K562 (cell line): ENCODE data around the gene LIMS2. TPM values are rescaled to one million over a fixed set of nuclear protein-coding genes. Genes with fewer than 3 reads are reported as not detected.

ENCODE experiments used
- ATAC-seq: fragments of 200-7000 bp; cut with Tn5 transposase; 3 replicates; pipeline ENCODE4 v1.9.1; 2020; ENCODE audit warnings: moderate library complexity
- BruUV-seq: library from RNA; stranded (reverse); fragments of 400-500 nt; replicated peaks from 2 replicates; lab custom pipeline; 2021; lab: Mats Ljungman, UMichigan
- CTCF ChIA-PET: fragments of 300-600 bp; formaldehyde crosslinking; extraction: SDS; loops from one replicate; lab custom pipeline; 2021; ENCODE audit warnings: low intra/inter-chr PET ratio; lab: Yijun Ruan, JAX
- POLR2A ChIA-PET: fragments of 300-600, 350-650 bp; sonication (Branson Sonifier 250); formaldehyde crosslinking; extraction: SDS; loops from one replicate; lab custom pipeline; 2021; ENCODE audit warnings: antibody characterized with exemption, inconsistent platforms; lab: Yijun Ruan, JAX
- DNase-seq, 4 experiments: peaks; one replicate each; pipeline versions ENCODE4 v3.0.0 to v3.0.0-alpha.2; 2011 to 2018; ENCODE audit warnings: low spot score in 3 of 4, mixed read lengths in 3 of 4; ENCODE audit errors: extremely low read depth in 1 of 4
- FAIRE-seq: peaks from 2 replicates; lab custom pipeline; 2011; peaks lifted over from hg19 to GRCh38; lab: Jason Lieb, UNC
- H2AFZ ChIP-seq: 2 replicates; pipeline ENCODE4 v1.6.0; 2011; ENCODE audit warnings: low read depth, low read length, control low read depth, inconsistent platforms
- H3K27ac ChIP-seq: fragments of 200-600 bp; 3 replicates; pipeline ENCODE4 v1.8.0; 2011; ENCODE audit warnings: low read depth, mild to moderate bottlenecking, control low read depth, inconsistent platforms, low read length, moderate library complexity, mixed read lengths; ENCODE audit errors: extremely low read depth
- H3K27me3 ChIP-seq, 2 experiments: fragments of 300-600 bp in 1 of 2; 2 replicates in 1 of 2; 3 replicates in 1 of 2; pipeline versions ENCODE4 v1.6.0 to v1.8.0; 2011; ENCODE audit warnings: inconsistent platforms in 2 of 2, low read length in 2 of 2, mild to moderate bottlenecking in 1 of 2, mixed read lengths in 1 of 2, moderate library complexity in 1 of 2; ENCODE audit not compliant: control insufficient read depth in 2 of 2, insufficient read depth in 2 of 2
- H3K36me3 ChIP-seq: fragments of 300-600 bp; 3 replicates; pipeline ENCODE4 v1.8.0; 2011; ENCODE audit warnings: mild to moderate bottlenecking, low read length, inconsistent platforms; ENCODE audit not compliant: control insufficient read depth, insufficient read depth
- H3K4me1 ChIP-seq, 2 experiments: fragments of 200-600 bp in 1 of 2; replicated peaks in 1 of 2; 2 replicates in 1 of 2; 3 replicates in 1 of 2; pipeline versions ENCODE4 v1.5.1 to v1.8.0; 2011; ENCODE audit warnings: inconsistent platforms in 2 of 2, low read length in 2 of 2, mild to moderate bottlenecking in 1 of 2, mixed read lengths in 1 of 2, moderate library complexity in 1 of 2; ENCODE audit not compliant: control insufficient read depth in 2 of 2, insufficient read depth in 2 of 2
- H3K4me2 ChIP-seq: 2 replicates; pipeline ENCODE4 v1.6.1; 2011; ENCODE audit warnings: low read length, control low read depth, inconsistent platforms, mixed read lengths; ENCODE audit not compliant: insufficient read depth
- H3K4me3 ChIP-seq: fragments of 200-600 bp; sonication (generic), shearing (Covaris generic); 2 replicates; pipeline ENCODE4 v1.5.1; 2016; ENCODE audit warnings: control low read depth, inconsistent platforms
- H3K79me2 ChIP-seq: fragments of 200-600 bp; 3 replicates; pipeline ENCODE4 v1.8.0; 2011; ENCODE audit warnings: low read length, inconsistent platforms; ENCODE audit not compliant: control insufficient read depth, insufficient read depth
- H3K9ac ChIP-seq, 2 experiments: 2 replicates each; pipeline versions ENCODE4 v1.6.0 to v1.6.1; 2011; ENCODE audit warnings: low read depth in 2 of 2, low read length in 2 of 2, control low read depth in 1 of 2, inconsistent platforms in 1 of 2, mild to moderate bottlenecking in 1 of 2, mixed read lengths in 1 of 2; ENCODE audit not compliant: insufficient read depth in 1 of 2
- H3K9me1 ChIP-seq: one replicate; pipeline ENCODE4 v1.6.0; 2011; ENCODE audit warnings: inconsistent platforms, mild to moderate bottlenecking, low read length, moderate library complexity; ENCODE audit not compliant: control insufficient read depth, insufficient read depth
- H3K9me3 ChIP-seq: replicated peaks from 2 replicates; pipeline ENCODE4 v1.5.1; 2011; ENCODE audit warnings: low read depth, low read length, inconsistent platforms; ENCODE audit not compliant: control insufficient read depth, insufficient read depth
- H4K20me1 ChIP-seq: replicated peaks from 2 replicates; pipeline ENCODE4 v1.6.1; 2011; ENCODE audit warnings: low read length, inconsistent platforms, mixed read lengths; ENCODE audit not compliant: control insufficient read depth, insufficient read depth
- ARID1B ChIP-seq: fragments of 450-650 bp; IDR thresholded peaks from 2 replicates; pipeline ENCODE4 v1.6.1; 2016; ENCODE audit warnings: antibody characterized with exemption, mild to moderate bottlenecking, inconsistent platforms
- DMBX1 ChIP-seq: fragments of 250-450 bp; sonication (Bioruptor Pico); IDR thresholded peaks from 2 replicates; pipeline ENCODE4 v1.8.0; 2022; ENCODE audit warnings: inconsistent platforms, mild to moderate bottlenecking, moderate library complexity, borderline replicate concordance
- EGR1 ChIP-seq: fragments of 450-650 bp; conservative IDR thresholded peaks from 2 replicates; pipeline ENCODE4 v1.6.1; 2017; ENCODE audit warnings: mild to moderate bottlenecking
- MEF2D ChIP-seq: conservative IDR thresholded peaks from 2 replicates; pipeline ENCODE4 v1.6.1; 2016; ENCODE audit warnings: low read depth, missing genetic modification characterization, missing compliant biosample characterization
- NFIX ChIP-seq: fragments of 250-450 bp; sonication (Bioruptor Pico); IDR thresholded peaks from 2 replicates; pipeline ENCODE4 v1.4.0; 2020; ENCODE audit warnings: low read depth, mild to moderate bottlenecking, moderate library complexity
- RREB1 ChIP-seq: fragments of 250-450 bp; sonication (Bioruptor Pico); IDR thresholded peaks from 2 replicates; pipeline ENCODE4 v1.4.0; 2020
- ZNF668 ChIP-seq: fragments of 250-450 bp; sonication (Bioruptor Pico); IDR thresholded peaks from 2 replicates; pipeline ENCODE4 v1.8.0; 2022; ENCODE audit warnings: mild to moderate bottlenecking, inconsistent platforms
- WGBS: fragments of 100-300 bp; shearing (Covaris generic); methylation state at CpG from one replicate; pipeline ENCODE4 v1.1.6; 2016; ENCODE audit warnings: low coverage, mixed read lengths; ENCODE audit not compliant: insufficient coverage; ENCODE audit errors: missing lambda C conversion rate; 5-methylcytosine and 5-hydroxymethylcytosine counted together
- in situ Hi-C: fragments of 300-500 bp; cut with MboI; formaldehyde crosslinking; loops from 4 replicates; pipeline ENCODE4 v1.15.0; 2018; ENCODE audit warnings: inconsistent platforms, mixed read lengths
- intact Hi-C: fragments of 100-400 bp; cut with micrococcal nuclease; formaldehyde crosslinking; loops from 2 replicates; pipeline ENCODE4 v1.14.2; 2022
- polyA plus RNA-seq, 8 experiments: library from polyadenylated mRNA; depleted of rRNA in 4 of 8; stranded (reverse) in 5 of 8; unstranded in 3 of 8; fragments of >200 nt; fragmentation: Nextera tagmentation in 2 of 8; fragmentation: Illumina TruSeq in 1 of 8; extraction: Ambion mirVana in 2 of 8; extraction: Trizol in 1 of 8; gene quantifications; 2 replicates each; pipeline versions ENCODE4 v1.2.1 to v1.2.3, GENCODE V29; 2011 to 2014; ENCODE audit warnings: inconsistent platforms in 1 of 8, missing spikeins in 1 of 8
- total RNA-seq, 7 experiments: library from RNA; depleted of rRNA in 6 of 7; stranded (reverse); fragments of >200 nt in 6 of 7; fragmentation: Illumina TruSeq in 2 of 7; extraction: Trizol in 2 of 7; gene quantifications; 2 replicates each; pipeline versions ENCODE4 v1.2.1 to v1.2.3, GENCODE V29; 2011 to 2021; ENCODE audit warnings: low replicate concordance in 1 of 7
- TF ChIP-seq, protein P1 (sequence below): fragments of 450-650 bp; IDR thresholded peaks from 2 replicates; pipeline ENCODE4 v1.6.1; 2018; ENCODE audit not compliant: partially characterized antibody

LIMS2 gene
- total and polyA plus RNA-seq, 9 of the 15 experiments (the other 6 are each of a cell fraction or from before 2014, with no cell fraction given): 0.04 to 0.22 TPM; not detected in 7

GRCh38 chr2:127589841-127590240 lies 85.5 kb downstream of the LIMS2 start (continued):
- TF ChIP-seq RREB1 (CRISPR knock-in tag) (no peak), ARID1B (no peak), MEF2D (tag) (no peak), DMBX1 (CRISPR knock-in tag) (no peak)

DNA sequence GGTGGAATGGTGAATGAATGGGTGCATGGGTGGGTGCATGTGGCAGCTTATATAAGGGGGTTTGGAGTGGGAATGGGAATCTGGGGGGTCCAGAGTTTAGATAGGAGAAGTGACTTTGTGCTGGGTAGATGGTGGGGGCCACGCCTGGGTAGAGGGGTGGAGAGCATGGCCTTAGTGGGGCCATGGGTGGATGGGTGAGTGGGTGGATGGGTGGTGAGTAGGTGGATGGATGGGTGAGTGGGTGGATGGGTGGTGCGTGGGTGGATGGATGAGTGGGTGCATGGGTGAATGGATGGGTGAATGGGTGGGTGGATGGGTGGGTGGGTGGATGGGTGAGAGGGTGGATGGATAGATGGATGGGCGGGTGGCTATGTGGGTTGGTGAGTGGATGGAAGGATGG lies 86.0 kb downstream of the LIMS2 start:
- no TSS peak for BruUV-seq
- CTCF ChIA-PET: no interaction called here
- intact Hi-C loops (no loop called here), in situ Hi-C loops (no loop called here)
- Histone ChIP-seq H3K4me2 (no peak overlapping the region), H3K27ac (no peak overlapping the region), H3K9ac (no peak overlapping the region), H3K27me3 (peaks cover 10 to 33% of the 10 kb centered on the region in 2 experiments), H3K9me3 (no peaks in the 10 kb centered on the region), H3K4me1 (peaks cover 0 to 9% of the 10 kb centered on the region in 2 experiments; a peak in 1 of 5 replicates), H3K4me3 (no peak overlapping the region), H3K36me3 (no peaks in the 10 kb centered on the region), H3K9me1 (peaks cover 1% of the 10 kb centered on the region), H2AFZ (no peak overlapping the region), H3K79me2 (no peaks in the 10 kb centered on the region), H4K20me1 (no peaks in the 10 kb centered on the region)
- POLR2A ChIA-PET: no interaction called here
- TF ChIP-seq NFIX: no peak
- peak; percentile 78 for TF ChIP-seq EGR1
- TF ChIP-seq ZNF668: no peak
- TF ChIP-seq, protein P1, sequence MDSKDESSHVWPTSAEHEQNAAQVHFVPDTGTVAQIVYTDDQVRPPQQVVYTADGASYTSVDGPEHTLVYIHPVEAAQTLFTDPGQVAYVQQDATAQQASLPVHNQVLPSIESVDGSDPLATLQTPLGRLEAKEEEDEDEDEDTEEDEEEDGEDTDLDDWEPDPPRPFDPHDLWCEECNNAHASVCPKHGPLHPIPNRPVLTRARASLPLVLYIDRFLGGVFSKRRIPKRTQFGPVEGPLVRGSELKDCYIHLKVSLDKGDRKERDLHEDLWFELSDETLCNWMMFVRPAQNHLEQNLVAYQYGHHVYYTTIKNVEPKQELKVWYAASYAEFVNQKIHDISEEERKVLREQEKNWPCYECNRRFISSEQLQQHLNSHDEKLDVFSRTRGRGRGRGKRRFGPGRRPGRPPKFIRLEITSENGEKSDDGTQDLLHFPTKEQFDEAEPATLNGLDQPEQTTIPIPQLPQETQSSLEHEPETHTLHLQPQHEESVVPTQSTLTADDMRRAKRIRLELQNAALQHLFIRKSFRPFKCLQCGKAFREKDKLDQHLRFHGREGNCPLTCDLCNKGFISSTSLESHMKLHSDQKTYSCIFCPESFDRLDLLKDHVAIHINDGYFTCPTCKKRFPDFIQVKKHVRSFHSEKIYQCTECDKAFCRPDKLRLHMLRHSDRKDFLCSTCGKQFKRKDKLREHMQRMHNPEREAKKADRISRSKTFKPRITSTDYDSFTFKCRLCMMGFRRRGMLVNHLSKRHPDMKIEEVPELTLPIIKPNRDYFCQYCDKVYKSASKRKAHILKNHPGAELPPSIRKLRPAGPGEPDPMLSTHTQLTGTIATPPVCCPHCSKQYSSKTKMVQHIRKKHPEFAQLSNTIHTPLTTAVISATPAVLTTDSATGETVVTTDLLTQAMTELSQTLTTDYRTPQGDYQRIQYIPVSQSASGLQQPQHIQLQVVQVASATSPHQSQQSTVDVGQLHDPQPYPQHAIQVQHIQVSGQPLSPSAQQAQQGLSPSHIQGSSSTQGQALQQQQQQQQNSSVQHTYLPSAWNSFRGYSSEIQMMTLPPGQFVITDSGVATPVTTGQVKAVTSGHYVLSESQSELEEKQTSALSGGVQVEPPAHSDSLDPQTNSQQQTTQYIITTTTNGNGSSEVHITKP: no peak
- FAIRE-seq: no peak
- ATAC-seq: no peak
- DNase-seq: no peak
- WGBS: 0% methylated on average over 1 of the region's 3 CpGs
